ENCODE results near the gene ZDHHC24.

DNA sequence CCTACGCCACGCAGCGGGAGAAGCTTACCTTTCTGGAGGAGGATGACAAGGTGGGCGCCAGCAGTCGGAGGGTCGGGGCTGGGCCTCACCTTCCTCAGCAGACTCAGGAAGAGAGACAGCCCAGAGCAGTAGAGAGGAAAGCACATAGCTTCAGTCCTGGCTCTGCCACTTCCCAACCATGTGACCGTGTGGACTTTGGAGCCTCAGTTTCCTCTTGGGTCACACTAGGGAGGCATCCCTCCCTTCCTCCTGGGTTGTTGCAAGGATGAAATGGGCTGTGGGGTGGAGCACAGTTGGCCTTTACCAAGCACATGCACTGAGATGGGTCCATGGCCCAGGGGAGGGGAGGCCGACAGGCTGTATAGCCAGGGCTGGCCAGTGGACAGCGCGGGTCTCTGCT is 52.7 kb downstream of the ZDHHC24 start:
- TF ChIP-seq POLR2A (IDR thresholded peaks at IDR 0.05) (no peak), POLR2AphosphoS5 (IDR thresholded peaks at IDR 0.05) (no peak)
- TF ChIP-seq, protein P1, sequence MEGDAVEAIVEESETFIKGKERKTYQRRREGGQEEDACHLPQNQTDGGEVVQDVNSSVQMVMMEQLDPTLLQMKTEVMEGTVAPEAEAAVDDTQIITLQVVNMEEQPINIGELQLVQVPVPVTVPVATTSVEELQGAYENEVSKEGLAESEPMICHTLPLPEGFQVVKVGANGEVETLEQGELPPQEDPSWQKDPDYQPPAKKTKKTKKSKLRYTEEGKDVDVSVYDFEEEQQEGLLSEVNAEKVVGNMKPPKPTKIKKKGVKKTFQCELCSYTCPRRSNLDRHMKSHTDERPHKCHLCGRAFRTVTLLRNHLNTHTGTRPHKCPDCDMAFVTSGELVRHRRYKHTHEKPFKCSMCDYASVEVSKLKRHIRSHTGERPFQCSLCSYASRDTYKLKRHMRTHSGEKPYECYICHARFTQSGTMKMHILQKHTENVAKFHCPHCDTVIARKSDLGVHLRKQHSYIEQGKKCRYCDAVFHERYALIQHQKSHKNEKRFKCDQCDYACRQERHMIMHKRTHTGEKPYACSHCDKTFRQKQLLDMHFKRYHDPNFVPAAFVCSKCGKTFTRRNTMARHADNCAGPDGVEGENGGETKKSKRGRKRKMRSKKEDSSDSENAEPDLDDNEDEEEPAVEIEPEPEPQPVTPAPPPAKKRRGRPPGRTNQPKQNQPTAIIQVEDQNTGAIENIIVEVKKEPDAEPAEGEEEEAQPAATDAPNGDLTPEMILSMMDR (IDR thresholded peaks at IDR 0.05), result no peak

All from prostate gland (tissue), 2 donors.